NB4 (cell line): ENCODE data around the gene HIRA.
"Not testable (repeated sequence)": the region's sequence is repeated elsewhere in the genome, so short reads cannot be mapped to it uniquely, and the experiment has no call there.

Source experiments
- DNase-seq: peaks from one replicate; pipeline ENCODE4 v3.0.0; 2010; ENCODE audit warnings: low read depth
- H3K4me3 ChIP-seq: one replicate; pipeline ENCODE4 v1.5.1; 2011; ENCODE audit warnings: mild to moderate bottlenecking, low read depth, low read length, moderate library complexity
- MYC ChIP-seq: IDR thresholded peaks from 2 replicates; pipeline ENCODE4 v1.6.1; 2011; ENCODE audit warnings: low read depth, low read length
- POLR2A ChIP-seq: IDR thresholded peaks from 2 replicates; pipeline ENCODE4 v1.6.1; 2011; ENCODE audit warnings: mild to moderate bottlenecking; ENCODE audit not compliant: insufficient read length; ENCODE audit errors: extremely low read depth
- TF ChIP-seq, protein P1 (sequence below): IDR thresholded peaks from 2 replicates; pipeline ENCODE4 v1.6.1; 2011; ENCODE audit warnings: low read depth, low read length
- TF ChIP-seq, protein P2 (sequence below): IDR thresholded peaks from one replicate; pipeline ENCODE4 v1.5.1; 2012; ENCODE audit warnings: low read depth, low read length

HIRA gene

DNA sequence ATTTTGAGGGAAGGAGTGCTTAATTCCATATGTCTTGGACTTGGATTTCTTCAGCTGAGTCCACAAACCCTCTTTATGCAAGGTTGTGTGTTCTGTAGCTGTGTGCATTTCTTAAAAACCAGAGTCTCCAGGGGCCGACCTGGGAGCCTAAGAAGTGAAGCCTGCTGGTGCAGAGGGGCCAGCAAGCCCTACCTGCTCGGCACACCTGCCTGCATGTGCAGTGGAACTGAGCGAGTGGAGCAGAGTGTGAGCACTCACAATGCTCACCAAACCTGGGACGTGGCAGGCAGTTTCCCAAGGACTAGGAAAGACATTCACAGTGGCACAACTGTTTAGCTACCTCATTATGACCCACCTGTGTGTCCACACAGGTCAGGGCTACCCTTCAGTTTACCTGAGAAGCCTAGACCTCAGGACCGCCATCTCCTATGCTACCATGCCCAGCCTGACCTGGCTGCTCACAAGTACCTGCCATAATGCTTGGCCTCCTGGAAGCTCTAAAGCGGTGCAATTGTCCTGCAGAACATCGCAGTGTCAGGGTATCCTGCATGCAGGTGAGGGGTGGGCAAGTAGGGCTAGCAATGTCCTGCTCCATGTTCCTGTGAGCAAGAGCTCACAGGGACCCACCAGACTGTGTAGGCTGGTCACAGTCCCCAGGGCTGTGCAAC, 12.1 kb upstream of the HIRA start:
- TF ChIP-seq MYC (no peak), POLR2A (no peak)
- TF ChIP-seq, protein P1, sequence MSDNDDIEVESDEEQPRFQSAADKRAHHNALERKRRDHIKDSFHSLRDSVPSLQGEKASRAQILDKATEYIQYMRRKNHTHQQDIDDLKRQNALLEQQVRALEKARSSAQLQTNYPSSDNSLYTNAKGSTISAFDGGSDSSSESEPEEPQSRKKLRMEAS: no peak
- TF ChIP-seq, protein P2, sequence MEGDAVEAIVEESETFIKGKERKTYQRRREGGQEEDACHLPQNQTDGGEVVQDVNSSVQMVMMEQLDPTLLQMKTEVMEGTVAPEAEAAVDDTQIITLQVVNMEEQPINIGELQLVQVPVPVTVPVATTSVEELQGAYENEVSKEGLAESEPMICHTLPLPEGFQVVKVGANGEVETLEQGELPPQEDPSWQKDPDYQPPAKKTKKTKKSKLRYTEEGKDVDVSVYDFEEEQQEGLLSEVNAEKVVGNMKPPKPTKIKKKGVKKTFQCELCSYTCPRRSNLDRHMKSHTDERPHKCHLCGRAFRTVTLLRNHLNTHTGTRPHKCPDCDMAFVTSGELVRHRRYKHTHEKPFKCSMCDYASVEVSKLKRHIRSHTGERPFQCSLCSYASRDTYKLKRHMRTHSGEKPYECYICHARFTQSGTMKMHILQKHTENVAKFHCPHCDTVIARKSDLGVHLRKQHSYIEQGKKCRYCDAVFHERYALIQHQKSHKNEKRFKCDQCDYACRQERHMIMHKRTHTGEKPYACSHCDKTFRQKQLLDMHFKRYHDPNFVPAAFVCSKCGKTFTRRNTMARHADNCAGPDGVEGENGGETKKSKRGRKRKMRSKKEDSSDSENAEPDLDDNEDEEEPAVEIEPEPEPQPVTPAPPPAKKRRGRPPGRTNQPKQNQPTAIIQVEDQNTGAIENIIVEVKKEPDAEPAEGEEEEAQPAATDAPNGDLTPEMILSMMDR: no peak
- no peak overlapping the region for H3K4me3 ChIP-seq
- no peak for DNase-seq

DNA sequence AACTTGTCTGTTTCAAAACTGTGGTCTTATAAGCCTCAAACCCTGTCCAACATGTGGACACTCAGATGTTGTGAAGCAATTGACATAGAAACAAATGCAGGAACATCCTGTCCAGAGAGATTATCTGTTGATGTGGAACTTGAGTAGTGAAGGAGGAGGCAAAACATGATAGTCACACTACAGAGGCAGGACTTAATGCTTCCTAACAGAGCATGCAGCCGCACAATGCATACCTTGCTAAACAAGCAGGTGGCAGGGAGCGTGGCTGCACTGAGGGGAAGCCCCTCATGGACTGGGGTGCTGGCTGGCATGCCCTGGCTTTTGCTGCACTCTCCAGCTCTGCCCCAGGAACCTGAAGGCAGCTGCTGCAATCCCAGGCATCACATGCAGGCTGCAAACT, 10.6 kb upstream of the HIRA start:
- H3K4me3 ChIP-seq: no peak overlapping the region
- DNase-seq: no peak
- no peak for TF ChIP-seq POLR2A
- TF ChIP-seq, protein P1: no peak
- TF ChIP-seq, protein P2: no peak
- no peak for TF ChIP-seq MYC

DNA sequence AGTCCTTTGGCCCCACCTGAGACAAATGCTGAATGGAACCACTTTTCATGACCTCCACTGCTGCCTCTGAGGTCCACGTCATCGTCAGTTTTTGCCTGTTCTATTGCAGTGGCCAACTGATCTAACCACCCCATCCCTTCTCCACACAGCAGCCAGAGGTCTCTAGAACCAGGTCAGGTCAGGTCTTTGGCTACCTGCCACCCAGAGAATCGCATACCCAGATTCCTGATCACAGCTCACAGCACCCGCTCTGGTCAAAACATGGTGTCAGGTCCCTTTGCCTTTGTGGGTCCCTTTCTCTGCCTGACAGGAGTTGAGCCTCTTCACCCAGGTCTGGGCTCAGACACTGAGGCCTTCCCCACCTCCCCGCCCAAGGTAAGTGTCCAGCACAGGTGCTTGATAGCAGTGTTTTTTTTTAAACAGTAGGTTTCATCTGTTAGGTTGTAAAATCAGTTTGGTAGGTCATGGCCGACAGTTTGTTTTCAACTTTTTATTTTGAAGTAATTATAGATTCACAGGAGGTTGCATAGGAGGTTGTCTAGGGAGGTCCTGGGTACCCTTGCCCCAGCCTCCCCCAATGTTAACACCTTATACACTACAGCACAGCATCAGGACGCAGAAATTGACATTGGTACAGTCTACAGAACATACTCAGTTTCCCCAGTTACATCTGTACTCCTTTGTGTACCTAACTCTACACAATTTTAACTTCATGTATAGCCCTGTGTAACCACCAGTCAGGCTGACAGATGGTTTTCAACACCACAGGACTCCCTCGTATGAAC, 9.1 kb upstream of the HIRA start:
- H3K4me3 ChIP-seq: no peak overlapping the region
- TF ChIP-seq, protein P2: no peak
- TF ChIP-seq POLR2A (no peak), MYC (no peak)
- TF ChIP-seq, protein P1: no peak
- no peak for DNase-seq

DNA sequence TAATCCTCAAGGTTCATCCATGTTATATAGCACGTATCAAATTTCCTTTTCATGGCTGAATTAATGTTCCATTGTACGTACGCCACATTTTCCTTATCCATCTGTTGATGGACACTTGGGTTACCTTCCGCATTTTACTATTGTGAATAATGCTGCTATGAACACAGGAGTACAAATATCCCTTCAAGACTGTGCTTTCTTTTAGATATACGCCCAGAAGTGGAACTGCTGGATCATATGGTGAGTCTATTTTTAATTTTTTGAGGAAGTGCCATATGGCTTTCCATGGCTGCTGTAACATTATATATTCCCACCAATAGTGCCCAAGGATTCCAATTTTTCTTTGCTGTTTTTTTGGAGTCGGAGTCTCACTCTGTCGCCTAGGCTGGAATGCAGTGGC, 6.8 kb upstream of the HIRA start:
- DNase-seq: no peak
- H3K4me3 ChIP-seq: no peak overlapping the region
- TF ChIP-seq POLR2A (no peak), MYC (no peak)
- TF ChIP-seq, protein P1: no peak
- TF ChIP-seq, protein P2: no peak

DNA sequence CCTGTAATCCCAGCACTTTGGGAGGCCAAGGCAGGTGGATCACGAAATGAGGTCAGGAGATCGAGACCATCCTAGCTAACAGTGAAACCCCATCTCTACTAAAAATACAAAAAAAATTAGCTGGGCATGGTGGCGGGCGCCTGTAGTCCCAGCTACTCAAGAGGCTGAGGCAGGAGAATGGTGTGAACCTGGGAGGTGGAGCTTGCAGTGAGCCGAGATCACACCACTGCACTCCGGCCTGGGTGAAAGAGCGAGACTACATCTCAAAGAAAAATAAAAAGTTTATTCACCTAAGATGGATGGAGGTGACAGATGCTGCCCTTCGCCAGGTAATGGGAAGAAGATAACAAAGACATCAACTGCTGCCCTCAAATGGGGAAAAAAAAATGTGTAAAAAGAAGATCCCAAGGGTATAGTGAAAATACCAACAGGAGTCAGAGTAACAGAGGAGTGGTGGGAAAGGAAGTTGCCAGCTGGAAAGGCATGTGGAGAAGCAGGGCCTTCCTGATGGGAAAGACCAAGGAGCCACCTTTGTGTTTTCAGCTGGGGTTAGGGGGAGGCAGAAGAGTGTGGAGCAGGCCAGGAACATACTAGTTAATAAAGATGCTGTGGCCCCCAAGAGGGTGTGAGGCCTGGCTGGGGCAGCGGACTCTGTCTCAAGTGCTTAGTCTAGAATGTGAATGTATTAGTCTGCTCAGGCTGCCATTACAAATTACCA, 5.1 kb upstream of the HIRA start:
- not testable (repeated sequence) for H3K4me3 ChIP-seq, DNase-seq
